ENCODE measurements around the gene KCNQ2. TPM values are rescaled to one million over a fixed set of nuclear protein-coding genes. Genes with fewer than 3 reads are reported as not detected.

The KCNQ2 gene
- total RNA-seq, 2 donors from 2014 or later: 0.19 to 0.27 TPM

DNA sequence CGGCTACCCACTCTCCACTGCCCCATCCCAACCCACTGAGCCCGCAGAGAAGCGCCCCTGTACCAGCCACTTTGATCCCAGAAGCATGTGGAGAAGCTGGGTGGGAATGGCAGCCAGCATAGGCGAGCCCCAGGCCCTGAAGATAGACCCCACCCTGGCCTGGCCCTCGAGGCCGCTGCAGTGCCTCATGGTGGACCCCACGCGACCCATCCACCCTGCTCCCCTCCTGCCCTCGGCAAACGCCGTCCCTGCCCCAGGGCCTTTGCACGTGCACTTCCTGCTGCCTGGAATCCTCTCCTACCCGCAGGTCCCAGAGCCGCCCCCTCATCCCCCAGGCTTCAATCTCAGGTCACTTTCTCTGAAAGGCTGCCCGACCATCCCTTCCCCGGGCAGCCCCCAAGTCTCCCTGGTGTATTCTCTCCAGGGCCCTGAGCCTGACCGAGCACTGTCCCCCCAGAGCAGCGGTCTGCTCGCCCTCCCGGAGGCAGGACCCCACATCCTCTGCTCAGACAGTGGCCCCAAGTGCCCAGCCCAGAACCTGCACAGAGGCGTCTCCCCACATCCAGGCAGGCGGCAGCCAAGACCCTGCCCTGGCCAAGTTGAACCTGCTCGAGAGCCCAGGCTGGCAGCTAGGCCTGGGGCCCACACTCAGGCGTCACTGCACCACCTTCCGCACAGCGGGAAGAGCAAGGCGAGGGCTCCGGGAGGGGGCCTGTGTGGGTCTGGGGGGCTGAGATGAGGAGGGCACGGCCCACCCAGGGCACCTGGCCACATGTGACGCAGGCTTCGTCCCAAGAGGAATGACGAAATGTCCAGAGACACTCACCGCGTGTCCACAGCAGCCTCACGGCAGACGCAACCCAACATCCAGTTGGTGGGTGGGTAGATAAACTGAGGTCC is 14.0 kb downstream of the KCNQ2 start:
- intact Hi-C loops (cut with DNase I): no loop called here
- no peak overlapping the region for H3K9ac ChIP-seq (ENCODE audit: low read depth in 2 of 2, low read length in 2 of 2)
- TF ChIP-seq, protein P1, sequence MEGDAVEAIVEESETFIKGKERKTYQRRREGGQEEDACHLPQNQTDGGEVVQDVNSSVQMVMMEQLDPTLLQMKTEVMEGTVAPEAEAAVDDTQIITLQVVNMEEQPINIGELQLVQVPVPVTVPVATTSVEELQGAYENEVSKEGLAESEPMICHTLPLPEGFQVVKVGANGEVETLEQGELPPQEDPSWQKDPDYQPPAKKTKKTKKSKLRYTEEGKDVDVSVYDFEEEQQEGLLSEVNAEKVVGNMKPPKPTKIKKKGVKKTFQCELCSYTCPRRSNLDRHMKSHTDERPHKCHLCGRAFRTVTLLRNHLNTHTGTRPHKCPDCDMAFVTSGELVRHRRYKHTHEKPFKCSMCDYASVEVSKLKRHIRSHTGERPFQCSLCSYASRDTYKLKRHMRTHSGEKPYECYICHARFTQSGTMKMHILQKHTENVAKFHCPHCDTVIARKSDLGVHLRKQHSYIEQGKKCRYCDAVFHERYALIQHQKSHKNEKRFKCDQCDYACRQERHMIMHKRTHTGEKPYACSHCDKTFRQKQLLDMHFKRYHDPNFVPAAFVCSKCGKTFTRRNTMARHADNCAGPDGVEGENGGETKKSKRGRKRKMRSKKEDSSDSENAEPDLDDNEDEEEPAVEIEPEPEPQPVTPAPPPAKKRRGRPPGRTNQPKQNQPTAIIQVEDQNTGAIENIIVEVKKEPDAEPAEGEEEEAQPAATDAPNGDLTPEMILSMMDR (IDR thresholded peaks at IDR 0.05): no peak
- no peaks in the 10 kb centered on the region for H3K9me3 ChIP-seq
- no peaks in the 10 kb centered on the region for H3K27me3 ChIP-seq
- no peak overlapping the region for H3K27ac ChIP-seq
- H3K36me3 ChIP-seq: no peaks in the 10 kb centered on the region
- no peak for DNase-seq
- no peak overlapping the region for H3K4me3 ChIP-seq
- H3K4me1 ChIP-seq: no peaks in the 10 kb centered on the region

GRCh38 chr20:63457737-63458136 is 14.7 kb downstream of the KCNQ2 start:
- no peak overlapping the region for H3K9ac ChIP-seq (ENCODE audit: low read depth in 2 of 2, low read length in 2 of 2)
- TF ChIP-seq, protein P1 (IDR thresholded peaks at IDR 0.05): no peak
- H3K27ac ChIP-seq: no peak overlapping the region
- H3K4me1 ChIP-seq: no peaks in the 10 kb centered on the region
- intact Hi-C loops (cut with DNase I): no loop called here
- H3K9me3 ChIP-seq: no peaks in the 10 kb centered on the region
- H3K27me3 ChIP-seq: no peaks in the 10 kb centered on the region
- DNase-seq: no peak
- no peaks in the 10 kb centered on the region for H3K36me3 ChIP-seq
- H3K4me3 ChIP-seq: no peak overlapping the region

GRCh38 chr20:63456429-63457284 is 15.8 kb downstream of the KCNQ2 start:
- no peak overlapping the region for H3K9ac ChIP-seq (ENCODE audit: low read depth in 2 of 2, low read length in 2 of 2)
- TF ChIP-seq, protein P1 (IDR thresholded peaks at IDR 0.05): no peak
- intact Hi-C loops (cut with DNase I): no loop called here
- no peaks in the 10 kb centered on the region for H3K9me3 ChIP-seq
- no peak overlapping the region for H3K4me3 ChIP-seq
- no peaks in the 10 kb centered on the region for H3K4me1 ChIP-seq
- H3K36me3 ChIP-seq: no peaks in the 10 kb centered on the region
- H3K27ac ChIP-seq: no peak overlapping the region
- no peaks in the 10 kb centered on the region for H3K27me3 ChIP-seq
- no peak for DNase-seq

DNA sequence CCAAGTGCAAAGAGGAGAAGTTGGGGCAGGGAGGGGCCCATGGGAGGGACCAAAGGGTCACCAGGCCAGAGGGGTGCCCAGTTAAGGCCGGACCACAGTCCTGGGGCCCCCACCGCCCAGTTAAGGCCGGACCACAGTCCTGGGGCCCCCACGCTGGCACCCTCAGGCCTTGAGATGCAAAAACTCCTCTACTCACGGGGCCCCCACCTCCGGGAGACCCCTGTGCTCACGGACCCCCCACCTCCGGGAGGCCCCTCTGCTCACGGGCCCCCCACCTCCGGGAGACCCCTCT is 16.9 kb downstream of the KCNQ2 start:
- DNase-seq: no peak
- Histone ChIP-seq H3K27ac (no peak overlapping the region), H3K36me3 (no peaks in the 10 kb centered on the region), H3K4me3 (no peak overlapping the region), H3K27me3 (no peaks in the 10 kb centered on the region), H3K9ac (ENCODE audit: low read depth in 2 of 2, low read length in 2 of 2) (no peak overlapping the region), H3K4me1 (no peaks in the 10 kb centered on the region), H3K9me3 (no peaks in the 10 kb centered on the region)
- TF ChIP-seq, protein P1 (IDR thresholded peaks at IDR 0.05): no peak
- intact Hi-C loops (cut with DNase I): no loop called here

GRCh38 chr20:63454731-63455567 is 17.5 kb downstream of the KCNQ2 start:
- H3K27me3 ChIP-seq: no peaks in the 10 kb centered on the region
- H3K9ac ChIP-seq (ENCODE audit: low read depth in 2 of 2, low read length in 2 of 2): no peak overlapping the region
- no peaks in the 10 kb centered on the region for H3K36me3 ChIP-seq
- intact Hi-C loops (cut with DNase I): no loop called here
- no peak overlapping the region for H3K4me3 ChIP-seq
- no peaks in the 10 kb centered on the region for H3K9me3 ChIP-seq
- no peak for DNase-seq
- TF ChIP-seq, protein P1 (IDR thresholded peaks at IDR 0.05): no peak
- H3K4me1 ChIP-seq: no peaks in the 10 kb centered on the region
- no peak overlapping the region for H3K27ac ChIP-seq
